GM19395 (cell line): Measurements from ENCODE around the gene MPO.

Source experiments
- ATAC-seq: cut with Tn5 transposase; IDR thresholded peaks from one replicate; pipeline ENCODE4 v1.9.1; 2021; ENCODE audit warnings: mild to moderate bottlenecking, moderate library complexity; ENCODE audit not compliant: unreplicated experiment

Gene MPO

DNA sequence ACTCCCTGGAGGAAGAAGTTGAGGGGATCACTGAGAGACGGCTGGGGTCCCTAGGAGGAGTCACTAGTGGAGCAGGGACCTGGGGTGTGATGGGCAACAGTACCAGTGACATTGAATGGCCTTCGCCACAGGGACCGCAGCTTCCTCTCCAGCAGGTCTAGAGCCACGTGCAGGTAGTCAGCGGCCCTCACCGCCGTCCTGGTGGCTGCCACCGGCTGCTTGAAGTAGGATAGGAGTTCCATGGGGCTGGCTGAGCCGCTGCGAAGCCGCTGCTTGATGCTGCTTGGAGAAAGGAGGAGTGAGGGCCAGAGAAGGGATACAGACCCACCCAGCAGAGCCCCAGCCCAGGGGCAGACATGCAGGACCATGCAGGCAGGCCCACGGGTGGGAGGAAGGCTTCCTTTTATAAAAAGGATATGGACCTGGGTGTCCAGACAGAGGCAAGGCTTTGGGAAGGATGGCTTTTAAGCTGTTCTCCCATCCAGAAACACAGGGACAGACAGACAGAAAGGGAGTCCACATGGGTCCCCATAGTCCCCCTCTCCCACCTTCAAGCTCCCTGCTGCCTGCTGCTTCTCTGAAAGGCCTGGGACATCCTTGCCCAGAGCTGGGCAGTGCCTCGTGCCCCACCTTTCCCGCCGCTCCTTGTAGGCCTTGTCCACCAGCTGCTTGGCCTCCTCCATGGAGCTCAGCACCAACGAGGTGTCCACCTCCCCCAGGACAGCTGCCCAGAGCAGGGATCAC is 827 bp downstream of the MPO start:
- ATAC-seq = no peak

DNA sequence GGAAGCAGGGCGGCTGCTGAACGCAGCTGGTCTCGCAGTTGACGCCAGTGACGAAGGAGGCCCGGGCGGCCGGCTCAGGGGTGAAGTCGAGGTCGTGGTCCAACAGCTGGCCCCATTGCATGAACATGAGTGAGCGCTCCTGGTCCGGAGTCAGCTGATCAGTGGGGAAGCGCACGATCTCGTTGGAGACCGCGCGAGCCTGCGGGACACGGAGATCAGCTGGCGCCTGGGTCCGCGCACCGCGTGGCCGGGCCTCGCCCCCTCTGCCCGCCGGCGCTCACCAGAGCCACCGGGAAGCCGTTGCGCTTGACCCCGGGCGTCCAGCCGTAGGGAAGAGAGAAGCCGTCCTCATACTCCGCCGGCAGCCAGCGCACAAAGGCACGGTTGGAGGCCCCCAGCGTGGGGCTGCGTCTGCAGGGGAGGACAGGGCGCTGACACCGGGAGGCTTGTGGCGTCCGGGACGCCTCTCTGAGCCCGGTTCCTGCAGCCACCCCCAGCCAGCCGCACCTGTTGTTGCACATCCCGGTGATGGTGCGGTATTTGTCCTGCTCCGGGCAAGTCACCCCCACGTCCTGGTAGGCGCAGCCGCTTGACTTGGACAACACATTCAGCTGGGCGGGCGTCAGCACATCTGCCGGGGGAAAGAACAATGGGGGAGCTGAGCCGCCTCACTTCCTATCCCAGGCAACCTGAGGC is 1.6 kb downstream of the MPO start:
- ATAC-seq = no peak

DNA sequence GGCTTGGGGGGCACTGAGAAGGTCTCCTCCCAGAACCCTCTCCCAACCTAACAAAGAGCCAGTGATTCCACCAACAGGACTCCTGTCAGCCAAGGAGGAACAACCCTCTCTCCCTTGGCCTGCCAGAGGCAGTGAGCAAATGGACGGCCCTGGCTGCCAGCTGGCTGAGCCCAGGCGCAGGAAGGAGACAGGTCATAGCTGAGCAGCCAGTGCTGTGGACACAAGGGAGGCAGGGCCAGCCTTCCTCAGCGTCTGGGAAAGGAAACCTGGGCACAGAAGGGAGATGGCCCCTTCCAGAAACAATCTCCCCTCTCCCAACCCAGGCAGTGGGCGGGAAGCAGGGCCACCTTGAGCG is 2.1 kb downstream of the MPO start:
- no peak for ATAC-seq

DNA sequence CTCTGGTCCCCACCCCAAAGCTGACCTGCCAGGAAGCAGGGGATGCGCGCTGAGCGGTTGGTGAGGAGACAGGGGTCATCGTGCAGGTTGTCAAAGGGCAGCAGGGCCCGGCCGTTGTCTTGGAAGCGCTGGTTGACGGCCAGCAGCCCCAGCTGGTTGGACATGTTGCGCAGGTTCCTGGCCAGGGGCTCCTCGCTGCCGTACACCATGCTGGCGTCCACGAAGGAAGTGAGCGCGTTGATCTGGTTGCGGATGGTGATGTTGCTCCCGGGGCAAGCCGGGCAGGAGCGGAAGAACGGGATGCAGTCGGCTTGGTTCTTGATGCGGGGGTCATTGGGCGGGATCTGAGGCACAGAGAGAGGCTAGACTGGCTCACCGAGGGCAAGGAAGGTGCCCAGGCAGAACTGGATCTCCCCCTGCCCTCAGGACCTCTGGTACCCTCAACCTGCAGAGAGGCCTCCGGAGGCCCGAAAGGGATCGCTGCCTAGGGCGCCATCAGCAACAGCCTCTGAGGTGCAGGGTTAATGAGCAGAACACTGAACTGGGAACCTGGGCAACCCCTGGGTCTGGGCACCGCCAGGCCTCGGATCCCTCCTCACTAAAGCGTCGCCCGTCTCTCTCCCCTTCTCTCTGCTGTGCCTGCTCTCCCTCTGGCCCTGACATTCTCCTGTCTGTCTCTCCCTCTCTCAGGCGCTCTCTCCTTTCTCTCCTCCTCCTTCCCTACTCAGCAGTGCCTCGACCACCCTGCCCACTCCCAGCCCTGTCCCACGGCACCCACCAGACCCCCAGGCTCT is 2.7 kb downstream of the MPO start:
- ATAC-seq = no peak

DNA sequence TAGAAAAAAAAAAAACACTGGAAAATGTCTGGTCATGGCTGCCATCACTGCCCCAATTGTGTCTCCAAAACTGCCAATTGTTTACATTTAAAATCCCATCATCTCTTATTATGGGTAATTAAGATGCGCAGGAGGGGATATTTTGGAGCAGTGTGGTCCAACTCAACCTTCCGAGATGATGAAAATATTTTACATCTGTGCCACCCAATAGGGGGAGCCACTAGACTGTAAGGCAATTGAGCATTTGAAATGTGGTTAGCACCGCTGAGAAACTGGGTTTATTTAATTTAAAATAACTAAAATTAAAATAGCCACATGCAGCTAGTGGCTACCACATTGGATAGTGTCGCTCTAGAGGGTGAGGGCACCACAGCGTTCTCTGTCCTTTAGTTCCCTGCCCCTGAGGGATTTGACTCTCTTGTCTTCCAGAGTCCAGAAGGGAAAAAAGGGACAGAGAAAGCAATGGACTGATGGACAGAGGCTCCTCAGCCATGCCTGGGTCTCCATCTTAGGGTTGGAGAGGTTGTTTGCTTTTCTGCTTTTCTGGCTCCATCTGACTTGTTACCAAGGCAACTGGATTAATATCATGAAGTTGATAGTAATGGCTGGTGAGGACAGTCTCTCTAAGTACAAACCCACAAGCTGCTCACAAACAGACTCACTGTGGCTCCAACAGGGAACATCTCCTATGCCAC is 3.5 kb downstream of the MPO start:
- ATAC-seq = no peak

DNA sequence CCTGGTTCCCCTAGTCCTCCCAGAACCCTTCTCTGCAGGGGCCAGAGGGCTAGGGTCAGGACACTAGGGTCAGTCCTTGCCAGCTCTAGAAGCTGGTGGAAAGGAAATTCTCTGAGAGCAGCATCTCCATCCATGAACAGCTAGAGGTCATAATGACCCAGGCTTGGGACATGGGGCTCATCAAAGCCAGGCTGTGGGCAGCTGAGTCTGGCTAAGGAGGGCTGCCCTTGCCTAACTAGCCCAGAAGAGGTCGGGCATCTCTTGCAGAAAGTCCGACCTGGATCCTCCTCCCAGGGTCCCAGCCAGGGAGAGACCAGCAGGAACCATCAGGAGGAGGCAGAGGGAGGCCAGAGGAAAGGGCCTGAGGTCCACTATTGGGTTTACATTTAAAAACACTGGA is 4.3 kb downstream of the MPO start:
- no peak for ATAC-seq

DNA sequence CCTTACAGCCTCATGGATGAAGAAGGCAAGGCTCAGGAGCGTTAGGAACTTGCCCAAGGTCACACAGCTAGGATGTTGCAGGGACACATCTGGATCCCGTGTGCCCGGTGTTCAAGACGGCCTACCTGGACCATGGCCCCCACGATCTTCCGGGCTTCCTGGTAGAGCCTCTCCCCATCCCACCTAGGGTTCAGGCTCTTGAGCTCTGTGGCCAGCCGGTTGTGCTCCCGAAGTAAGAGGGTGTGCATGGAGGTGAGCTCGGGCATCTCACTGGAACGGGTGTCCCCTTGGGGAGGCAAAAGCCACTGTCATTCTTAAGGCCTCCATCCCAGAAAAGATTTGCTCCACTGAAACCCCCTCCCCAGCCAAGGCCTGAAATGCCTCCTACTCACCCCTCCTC is 5.3 kb downstream of the MPO start:
- ATAC-seq = no peak

DNA sequence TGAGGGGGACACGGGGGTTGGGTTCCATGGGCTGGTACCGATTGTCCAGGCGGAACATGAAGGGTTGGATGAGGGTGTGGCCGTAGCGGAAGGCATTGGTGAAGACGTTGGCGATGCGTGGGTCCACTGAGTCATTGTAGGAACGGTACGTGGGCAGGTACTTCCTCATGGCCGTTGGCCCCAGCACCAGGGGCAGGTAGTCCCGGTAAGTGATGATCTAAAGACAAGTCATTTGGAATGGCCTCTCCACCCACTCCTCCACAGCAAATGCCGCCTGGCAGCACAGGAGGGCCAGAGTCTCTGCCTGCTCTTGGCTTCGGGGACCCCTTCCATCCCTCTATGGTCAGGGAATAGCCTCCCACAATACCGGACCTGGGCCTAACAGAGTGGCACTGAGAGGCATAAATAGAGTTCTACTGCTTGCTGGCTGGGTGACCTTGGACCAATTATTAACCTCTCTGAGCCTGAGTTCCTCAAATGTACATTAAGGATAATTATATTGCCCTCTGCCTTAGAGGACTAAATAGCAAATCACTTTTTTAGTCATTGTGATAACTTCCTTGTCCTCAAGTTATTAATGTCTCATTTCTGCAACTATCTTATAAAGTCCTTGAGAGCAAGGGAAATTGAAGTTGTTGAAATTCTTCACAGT is 7.2 kb downstream of the MPO start:
- no peak for ATAC-seq

DNA sequence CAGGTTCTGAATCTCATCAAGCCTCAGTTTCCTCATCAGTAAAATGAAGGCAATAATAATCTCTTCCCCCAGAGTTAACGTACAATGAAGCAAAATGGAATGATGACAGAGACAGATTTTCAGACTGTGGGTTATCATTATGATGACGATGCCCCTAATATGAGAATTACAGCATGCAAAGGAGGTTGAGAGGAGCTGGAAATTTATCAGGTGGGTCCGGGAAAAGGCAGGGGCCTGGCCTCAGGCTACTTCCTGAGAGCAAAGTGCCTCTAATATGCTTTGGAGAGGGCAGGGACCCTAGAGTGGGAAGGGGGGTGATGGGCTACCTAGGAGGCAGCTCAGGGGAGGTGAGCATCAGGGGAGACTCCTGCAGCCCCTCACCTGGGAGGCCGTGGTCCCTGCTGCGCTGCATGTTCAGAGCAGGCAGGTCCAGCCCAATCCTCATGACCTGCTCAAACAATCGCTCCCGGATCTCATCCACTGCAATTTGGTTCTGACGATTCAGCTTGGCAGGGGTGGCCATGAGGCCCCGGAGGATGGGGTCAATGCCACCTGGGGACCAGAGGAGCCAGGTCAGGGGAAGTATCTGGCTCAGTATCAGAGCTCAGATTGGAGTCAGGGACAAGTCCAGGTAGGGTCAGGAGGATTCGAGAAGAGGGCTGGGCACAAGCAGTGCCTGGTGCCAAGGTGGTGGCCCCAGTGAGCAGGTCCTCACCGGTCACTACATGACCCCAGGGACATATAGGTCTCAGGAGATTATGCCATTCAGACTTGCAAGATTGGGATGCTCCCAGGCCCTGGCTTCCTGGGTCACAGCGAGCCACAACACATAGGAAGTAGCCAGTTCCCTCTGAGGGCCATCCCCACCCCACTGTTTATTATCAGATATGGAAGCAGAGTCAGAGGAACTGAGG is 8.1 kb downstream of the MPO start:
- ATAC-seq = no peak

DNA sequence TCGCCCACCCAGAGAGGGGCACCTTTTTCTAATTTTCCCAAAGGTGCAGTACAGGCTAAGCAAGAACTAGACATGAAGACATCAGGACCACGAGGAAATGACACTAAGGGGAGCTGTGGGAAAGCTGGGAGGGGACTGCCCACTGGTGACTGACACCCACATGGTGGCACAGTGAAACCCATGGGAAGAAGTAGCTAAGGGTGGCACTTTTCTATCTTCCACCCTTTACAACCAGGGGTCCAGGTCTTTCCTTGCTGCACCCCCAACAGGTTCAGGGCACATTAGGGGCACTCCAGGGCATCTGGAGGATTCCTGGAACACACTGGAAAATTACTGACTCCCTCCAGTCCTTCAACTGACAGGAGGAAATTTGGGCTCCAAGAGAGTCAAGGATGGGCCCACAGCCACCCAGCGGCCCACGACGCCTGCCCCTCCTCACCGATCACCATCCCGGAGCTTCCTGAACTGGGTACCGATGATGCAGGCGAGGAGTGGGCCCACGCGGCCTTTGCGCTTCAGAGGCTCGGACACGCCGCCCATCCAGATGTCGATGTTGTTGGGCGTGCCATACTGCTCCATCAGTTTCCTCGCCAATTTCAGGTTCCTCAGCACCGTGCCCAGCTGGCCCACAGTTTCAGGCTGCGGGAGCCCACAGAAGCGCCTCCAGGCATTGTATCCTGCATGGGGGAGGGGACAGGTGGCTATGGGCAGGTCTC is 9.4 kb downstream of the MPO start:
- ATAC-seq = no peak

DNA sequence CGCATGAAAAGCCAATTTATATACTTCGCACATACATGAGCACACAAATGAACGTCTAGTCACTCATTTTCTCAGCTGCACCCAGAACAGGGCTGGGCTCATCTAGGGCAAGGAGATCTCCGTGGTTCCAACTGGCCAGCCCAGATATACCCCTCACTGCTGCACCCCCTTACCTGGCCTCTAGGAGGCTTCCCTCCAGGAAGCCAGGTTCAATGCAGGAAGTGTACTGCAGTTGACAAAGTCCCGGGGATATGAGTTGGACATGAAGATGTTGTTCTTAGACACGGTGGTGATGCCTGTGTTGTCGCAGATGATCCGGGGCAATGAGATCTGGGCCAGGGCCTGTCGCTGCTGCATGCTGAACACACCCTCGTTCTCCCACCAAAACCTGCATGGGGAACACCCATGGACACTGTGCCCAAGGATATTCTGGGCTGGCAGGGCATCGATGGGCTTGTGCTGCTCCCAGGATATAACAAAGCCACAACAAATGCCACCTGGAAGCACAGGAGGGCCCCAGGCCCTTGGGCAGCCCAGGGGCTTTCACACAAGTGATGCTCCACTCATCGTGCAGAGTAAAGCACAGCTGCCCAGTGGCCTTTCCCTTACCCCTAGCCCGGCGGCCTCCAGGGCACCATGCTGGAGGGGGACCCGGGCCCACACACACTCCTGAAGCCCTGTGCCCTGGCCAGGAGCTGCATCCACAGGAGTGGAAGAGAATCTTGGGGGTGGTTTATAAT is 10.1 kb downstream of the MPO start:
- no peak for ATAC-seq

DNA sequence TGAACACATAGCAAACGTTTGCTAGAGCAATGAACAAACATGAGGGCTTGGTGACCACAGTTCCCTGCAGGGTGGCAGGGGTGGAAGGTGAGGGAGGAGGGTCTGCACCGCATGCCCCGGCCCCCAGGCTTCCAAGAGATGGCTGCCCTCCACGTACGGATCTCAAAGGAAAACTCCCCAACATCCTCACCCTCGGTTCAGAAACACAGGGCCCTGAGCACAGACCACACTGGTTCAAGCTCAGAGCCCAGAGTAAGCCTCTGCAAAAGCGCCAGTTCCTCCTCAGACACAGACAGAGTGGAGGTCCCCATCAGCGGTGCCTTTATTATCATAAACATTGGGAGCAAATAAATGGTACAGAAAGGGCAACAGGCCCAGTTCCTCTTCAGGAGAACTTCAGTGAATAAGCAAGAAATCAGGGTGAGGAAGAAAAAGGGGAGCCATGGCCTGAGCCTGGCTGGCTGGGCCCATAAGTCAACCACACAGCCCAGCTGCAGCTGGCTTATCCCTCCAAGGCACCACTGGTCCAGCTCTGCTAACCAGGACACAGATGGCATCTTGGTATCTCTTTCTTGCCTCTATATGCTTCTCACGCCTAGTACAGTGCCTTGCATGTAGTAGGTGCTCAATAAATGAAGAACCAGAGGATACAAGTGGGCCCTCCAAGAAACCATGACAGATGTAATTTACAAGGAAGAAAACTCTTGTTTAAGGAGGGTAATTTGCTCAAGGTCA is 11.0 kb downstream of the MPO start:
- no peak for ATAC-seq

DNA sequence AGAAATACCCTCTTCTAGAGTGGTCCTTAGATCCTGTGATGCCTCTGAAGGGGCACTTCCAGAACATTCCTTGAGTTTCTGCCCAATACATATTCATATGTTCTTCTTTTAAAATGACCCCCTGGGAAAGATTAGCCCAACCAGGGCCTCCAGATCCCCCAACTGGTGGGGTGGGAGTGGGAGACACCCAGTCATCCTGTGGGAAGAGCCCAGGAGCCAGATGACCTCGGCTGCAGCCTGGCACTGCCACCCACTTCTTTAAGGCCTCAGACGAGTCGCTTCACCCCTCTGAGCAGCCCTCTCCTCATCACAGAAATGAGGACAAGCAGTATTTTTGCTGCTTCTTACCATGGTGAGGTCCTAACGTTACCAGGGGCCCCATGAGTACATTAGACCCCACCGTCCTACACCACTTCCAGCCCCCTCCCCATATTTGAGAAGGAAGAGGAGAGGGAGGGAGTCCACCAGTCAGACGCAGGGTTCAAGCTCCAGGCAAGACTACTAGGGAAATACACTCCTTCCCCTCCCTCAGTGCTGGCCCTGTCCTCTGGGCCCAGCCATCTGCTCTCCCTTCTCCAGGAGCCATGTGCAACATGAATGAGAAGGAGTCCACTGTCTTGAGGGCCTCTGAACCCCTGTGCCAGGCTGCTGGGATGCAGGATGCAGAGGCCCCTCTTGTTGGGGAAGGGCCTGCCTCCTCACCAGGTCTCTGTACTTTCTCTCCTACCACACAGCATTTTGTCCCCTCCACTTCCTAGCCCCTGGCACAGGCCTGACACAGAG is 11.8 kb downstream of the MPO start:
- ATAC-seq = no peak

DNA sequence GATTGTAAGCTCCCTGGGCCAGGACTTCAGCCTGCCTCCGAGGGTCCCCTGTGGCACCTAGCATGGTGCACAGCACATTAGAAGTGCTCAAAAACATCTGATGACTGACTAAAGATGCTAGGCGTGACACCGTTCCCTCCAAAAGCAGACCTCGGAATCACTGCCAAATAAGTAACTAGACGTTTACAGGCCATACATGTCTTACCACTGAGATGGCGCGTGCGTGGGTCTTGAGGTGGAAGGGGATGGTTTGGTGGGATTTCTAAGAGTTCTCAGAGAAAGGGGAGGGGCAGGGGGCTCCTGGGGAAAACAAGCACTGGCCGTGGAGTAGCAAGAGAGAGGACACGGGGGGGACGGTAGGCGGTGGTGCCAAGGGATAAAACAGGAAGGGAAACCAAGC is 12.4 kb downstream of the MPO start:
- no peak for ATAC-seq

DNA sequence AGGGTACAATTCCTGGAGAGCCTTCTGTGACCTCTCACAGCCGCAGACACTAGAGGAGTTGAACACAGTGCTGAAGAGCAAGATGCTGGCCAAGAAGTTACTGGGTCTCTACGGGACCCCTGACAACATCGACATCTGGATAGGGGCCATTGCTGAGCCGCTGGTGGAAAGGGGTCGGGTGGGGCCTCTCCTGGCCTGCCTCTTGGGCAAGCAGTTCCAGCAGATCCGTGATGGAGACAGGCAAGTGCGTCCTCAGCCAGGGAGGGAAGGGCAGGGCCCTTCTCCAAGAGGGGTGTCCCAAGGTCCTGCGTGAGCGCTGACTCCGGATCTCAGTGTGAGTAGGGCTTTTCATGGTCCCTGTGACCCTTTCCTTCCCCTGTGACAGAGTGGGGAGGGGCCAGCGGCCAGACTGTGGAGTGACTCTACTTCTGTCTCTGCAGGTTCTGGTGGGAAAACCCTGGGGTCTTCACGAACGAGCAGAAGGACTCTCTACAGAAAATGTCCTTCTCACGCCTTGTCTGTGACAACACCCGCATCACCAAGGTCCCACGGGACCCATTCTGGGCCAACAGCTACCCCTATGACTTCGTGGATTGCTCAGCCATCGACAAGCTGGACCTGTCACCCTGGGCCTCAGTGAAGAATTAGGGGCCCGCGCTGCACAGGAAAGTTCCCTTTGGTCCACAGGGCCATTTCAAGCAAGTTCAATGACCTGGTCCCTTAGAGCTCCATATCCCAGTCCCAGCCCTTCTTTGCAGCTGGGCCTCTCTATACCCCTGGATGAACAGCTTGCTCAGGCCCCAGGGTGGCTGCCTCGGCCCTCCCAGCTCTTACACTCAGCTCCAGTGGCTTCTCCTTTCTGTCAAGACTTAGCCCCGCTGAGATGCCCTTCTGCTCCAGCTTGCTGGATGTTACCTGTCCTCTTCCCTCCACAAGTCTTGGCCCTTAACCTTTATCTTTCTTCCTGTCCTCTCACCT is 13.1 kb downstream of the MPO start:
- no peak for ATAC-seq
